Kasumi-1 (cell line): ENCODE data around the gene RANBP1.

Experiments
- DNase-seq, 2 experiments: peaks; one replicate each; lab custom pipeline; 2025; lab: John Stamatoyannopoulos, UW

RANBP1 gene

DNA sequence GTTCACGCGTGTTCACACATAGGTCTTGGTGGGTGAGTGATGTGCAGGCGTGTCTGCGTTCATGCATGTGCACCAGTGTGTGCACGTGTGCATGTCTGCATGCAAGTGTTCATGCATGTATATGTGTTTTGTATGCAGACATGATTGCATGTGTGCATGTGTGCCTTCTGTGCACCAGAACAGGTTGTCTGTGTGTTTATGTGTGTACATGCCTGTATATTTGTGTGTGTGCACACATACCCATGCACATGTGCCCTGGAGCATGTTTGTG is 20.6 kb downstream of the RANBP1 start:
- no peak for DNase-seq

DNA sequence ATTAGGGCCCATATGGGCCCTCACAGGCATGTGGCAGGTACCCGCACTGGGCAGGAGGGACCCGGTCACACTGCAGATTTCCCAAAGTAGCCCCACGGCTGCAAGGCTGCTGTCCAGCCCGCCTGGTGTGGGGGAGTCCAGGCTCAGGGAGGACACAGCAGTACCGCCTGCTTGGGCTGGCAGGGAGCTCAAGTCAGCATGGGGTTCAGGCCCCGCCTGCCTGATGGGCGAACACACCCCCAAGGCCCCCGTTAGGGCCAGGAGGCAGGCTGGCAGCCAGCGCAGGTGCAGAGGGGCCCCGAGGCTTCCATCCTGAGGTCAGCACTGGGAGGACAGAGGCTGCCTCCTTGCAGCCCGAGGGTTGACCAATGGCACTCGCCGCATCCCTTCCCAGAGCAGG is 21.2 kb downstream of the RANBP1 start:
- DNase-seq, result no peak

DNA sequence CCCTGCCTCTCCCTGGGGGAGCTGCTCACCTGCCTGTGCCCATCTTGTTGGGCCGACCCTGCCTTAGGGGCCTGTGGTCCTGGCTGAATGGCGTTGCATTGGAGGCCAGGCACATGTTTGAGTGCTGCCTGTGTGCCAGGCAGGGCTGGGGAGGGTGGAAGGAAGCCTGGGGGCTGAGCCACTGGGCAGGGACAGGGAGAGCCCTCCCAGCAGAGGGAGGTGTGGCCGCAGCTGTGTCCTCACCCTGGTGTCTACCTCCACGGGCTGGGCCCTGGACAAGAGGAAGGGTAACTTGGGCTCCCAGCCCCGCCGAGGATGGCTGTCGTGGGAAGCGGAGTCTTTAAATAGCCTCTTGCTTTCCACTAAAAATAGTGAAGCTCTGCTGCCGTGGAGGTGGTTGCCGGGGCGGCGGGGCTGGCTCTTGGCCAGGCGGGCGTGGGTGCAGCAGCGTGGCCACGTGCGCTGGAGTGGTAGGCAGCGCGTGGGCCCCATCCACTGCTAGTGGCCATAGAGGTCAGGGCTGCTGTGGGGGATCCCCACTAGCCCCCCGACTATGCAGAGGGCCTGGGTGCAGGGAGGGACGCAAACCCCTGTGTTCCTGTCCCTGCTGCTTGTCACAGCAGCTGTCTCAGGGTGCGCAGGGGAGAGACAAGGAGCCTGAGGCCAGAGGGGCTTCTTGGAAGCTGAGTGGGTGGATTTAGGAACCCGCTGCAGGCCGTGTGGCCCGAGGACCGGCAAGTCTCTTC is 21.9 kb downstream of the RANBP1 start:
- DNase-seq, result no peak

DNA sequence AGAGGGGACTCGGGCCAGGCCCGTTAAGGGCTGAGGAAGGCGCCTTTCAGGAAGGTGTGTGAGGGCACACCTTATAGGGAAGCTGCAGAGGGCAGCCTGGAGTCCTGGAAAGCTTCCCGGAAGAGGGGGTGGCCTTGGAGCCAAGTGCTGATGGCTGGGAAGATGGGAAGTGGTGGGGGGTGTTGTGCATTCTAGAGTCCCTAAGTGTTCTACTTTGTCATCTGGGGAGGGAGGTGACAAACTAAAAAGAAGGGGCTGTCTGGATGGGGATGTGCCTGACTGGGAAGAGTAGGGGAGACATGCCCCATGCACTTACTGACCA is 22.5 kb downstream of the RANBP1 start:
- no peak for DNase-seq

DNA sequence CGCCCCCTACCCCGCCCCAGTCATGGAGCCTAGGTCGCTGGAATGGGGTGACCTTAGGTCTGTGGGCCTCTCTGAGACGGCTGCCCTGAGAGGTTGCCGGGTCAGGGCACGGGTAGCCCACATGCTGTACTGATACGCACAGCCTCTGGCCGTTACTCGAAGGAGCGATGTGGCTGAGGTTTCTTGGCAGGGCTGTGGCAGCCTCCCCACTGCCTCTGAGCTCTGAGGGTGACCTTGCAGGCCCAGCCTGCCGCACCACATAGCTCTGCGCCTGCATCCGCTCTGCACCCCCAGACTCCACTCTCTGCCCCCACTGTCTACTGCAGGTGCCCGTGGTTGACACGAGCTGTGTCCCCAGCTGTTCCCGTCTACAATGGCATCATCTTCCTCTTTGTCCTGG is 23.0 kb downstream of the RANBP1 start:
- DNase-seq, result no peak

DNA sequence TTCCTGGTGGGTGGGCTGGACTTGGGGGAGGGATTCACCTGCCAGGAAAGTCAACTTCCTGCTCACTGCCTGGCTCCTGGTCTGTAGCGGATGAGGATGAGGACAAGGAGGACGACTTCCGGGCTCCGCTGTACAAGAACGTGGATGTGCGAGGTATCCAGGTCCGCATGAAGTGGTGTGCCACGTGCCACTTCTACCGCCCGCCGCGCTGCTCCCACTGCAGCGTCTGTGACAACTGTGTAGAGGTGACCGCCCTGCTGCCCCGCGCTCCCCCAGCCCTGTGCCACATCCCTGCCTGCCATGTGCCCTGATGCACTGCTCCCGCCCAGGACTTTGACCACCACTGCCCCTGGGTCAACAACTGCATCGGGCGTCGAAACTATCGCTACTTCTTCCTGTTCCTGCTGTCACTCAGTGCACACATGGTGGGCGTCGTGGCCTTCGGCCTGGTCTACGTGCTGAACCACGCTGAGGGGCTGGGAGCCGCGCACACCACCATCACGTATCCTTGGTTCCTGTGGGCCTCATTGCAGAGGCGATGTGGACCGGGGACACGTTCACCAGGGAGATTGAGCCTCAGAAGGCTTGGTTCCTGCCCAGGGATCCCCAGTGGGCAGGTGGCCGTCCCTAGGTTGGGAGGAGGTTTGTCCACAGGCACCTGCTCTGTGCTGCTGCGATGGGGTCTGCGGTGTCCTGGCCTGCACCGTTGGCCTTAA is 23.6 kb downstream of the RANBP1 start:
- DNase-seq, result no peak

DNA sequence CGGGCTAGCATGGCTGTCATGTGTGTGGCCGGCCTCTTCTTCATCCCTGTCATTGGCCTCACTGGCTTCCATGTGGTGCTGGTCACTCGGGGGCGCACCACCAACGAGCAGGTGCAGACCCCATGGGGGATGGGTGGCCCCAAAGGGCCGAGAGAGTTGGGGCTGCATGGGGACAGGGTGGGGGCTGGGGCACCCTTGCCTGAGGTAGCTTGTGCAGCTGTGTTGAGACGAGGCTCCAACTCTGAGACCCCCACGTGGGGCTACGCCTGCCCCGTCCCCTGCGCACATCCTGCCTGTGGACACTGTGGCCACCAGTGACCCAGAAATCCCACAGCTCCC is 24.2 kb downstream of the RANBP1 start:
- no peak for DNase-seq

DNA sequence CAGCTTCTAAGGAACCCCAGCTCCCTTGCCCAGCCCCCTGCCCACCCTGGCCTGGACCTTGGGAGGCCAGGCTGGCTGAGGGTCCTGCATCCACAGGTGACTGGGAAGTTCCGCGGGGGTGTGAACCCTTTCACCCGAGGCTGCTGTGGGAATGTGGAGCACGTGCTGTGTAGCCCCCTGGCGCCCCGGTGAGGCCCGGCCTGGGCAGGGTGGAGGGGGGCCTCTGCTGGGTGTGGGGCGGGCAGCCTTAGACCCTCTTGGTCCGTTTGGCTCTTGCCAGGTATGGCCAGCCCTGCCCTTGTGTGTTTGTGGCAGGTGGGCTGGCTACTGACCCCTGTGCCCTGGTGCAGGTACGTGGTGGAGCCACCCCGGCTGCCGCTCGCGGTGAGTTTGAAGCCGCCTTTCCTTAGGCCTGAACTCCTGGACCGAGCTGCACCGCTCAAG is 24.6 kb downstream of the RANBP1 start:
- no peak for DNase-seq

DNA sequence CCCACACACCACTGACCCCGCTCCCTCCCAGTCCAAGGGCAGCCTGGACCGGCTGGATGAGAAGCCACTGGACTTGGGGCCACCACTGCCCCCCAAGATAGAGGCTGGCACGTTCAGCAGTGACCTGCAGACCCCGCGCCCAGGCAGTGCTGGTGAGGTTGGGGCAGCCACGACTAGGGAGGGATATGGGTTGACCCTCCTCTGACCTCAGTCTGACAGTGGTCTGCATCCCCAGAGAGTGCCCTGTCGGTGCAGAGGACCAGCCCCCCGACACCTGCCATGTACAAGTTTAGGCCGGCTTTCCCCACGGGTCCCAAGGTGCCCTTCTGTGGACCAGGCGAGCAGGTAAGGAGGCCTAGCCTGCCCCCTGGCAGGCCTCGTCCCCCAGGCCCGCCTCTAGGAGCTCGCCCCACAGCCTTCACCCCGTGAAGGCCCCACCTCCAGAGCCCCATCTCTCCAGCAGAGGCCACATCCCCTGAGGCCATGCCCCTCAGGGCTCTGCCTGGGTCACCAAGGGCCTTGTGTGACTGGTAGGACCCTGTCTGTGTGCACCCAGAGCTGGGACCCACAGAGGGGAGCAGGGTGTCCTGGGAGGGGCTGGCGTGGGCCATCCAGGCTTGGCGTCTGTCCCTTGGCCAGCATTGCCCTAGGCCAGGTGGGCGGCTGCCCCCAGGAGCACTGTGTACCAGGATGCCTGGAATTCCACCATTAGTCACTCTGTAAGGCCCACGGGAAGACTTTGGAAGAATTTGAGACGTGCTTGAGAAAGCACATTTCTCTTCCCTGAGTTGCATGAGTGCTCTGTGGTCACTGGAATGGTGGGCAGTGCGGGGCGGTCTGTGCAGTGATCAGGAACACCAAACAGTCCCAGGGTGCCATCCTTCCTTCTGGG is 25.5 kb downstream of the RANBP1 start:
- no peak for DNase-seq

DNA sequence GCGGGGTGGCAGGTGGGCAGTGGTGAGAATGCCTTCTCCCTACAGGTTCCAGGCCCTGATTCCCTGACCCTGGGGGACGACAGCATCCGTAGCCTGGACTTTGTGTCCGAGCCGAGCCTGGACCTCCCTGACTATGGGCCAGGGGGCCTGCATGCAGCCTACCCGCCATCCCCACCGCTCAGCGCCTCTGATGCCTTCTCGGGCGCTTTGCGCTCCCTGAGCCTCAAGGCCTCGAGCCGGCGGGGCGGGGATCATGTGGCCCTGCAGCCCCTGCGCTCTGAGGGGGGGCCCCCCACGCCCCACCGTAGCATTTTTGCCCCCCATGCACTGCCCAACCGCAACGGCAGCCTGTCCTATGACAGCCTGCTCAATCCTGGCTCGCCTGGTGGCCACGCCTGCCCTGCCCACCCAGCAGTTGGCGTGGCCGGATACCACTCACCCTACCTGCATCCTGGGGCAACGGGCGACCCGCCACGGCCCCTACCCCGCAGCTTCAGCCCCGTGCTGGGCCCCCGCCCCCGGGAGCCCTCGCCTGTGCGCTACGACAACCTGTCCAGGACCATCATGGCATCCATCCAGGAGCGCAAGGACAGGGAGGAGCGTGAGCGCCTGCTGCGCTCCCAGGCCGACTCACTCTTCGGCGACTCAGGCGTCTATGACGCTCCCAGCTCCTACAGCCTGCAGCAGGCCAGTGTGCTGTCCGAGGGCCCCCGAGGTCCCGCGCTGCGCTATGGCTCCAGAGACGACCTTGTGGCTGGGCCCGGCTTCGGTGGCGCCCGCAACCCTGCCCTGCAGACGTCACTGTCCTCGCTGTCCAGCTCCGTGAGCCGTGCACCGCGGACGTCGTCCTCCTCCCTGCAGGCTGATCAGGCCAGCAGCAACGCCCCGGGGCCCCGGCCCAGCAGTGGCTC is 27.1 kb downstream of the RANBP1 start:
- DNase-seq, result no peak

DNA sequence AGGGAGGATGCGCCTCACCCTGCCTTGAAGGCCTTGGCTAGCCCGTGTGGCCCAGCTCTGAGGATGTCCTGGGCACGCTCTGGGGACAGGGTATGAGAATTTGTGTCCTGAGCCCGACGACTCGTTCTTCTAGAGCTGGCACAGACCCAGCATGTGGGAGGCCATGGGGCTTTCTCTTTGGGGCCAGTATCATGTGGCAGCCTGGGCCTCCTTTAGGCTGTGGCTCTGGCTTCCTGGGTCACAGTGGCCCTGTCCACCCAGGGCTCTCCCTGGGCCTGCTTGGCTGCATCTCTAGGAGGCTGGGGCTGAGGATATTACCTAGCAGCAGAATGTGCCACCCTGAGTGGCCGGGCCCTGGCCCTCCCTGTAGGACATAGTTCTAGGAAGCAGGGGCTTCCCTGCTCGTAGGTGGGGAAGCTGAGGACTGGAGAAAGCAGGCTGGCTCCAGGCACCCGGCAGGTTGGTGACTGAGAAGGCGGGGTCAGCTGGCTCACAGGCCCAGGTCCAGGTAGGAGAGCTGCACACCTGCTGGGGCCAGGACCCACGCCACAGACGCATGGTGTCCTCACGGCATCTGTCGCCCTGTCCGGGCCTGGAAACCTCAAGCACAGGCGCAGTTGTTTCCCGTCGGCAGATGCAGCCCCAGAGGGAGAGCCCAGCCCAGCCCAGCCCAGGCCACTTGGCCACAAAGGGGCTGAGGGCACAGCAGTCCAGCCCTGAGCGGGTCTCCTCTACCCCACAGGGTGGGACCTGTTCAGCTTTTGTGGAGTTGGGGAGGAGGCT is 28.2 kb downstream of the RANBP1 start:
- no peak for DNase-seq

DNA sequence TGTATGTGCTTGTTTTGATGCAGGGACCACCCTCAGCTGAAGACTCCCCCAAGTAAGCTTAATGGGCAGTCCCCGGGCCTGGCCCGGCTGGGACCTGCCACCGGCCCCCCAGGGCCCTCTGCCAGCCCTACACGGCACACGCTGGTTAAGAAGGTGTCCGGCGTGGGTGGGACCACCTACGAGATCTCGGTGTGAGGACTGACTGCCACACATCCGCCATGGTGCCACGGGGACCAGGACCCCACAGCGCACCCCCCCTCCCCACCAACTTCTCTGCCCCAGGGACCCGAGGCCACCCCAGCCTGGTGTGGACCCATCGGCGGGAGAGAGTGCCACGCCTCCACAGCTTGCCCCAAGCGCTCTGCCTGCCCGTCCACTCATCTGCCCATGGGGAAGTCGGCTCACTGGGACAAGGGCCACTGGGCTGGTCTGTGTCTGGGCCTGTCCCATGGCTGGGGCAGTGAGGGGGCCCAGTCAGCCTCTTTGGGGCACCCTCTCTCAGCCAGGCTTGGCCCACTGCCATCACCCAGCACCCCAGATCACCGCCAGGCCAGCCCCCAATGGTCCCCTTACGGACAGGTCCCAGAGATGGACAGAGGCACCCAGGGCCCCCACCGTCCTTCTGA is 29.4 kb downstream of the RANBP1 start:
- DNase-seq, result no peak

DNA sequence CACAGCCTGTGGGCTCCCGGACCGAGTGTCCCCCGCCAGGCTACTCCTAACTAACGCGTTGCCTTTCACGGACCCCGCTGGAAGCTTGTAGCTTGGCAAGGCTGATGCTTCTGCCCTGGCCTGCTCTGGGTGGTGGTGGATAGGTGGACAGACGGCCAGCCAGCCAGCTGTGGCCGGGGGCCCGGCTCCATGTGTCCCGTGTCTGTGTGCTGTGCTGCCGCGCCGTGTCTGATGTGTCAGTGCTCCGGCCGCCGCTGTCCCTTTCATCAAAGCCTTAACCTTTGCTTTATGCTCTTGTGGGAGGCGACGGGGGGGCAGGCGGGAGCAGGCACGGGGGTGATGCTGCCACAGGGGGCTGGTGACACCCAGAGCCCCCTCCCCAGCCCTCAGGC is 29.9 kb downstream of the RANBP1 start:
- DNase-seq, result no peak

DNA sequence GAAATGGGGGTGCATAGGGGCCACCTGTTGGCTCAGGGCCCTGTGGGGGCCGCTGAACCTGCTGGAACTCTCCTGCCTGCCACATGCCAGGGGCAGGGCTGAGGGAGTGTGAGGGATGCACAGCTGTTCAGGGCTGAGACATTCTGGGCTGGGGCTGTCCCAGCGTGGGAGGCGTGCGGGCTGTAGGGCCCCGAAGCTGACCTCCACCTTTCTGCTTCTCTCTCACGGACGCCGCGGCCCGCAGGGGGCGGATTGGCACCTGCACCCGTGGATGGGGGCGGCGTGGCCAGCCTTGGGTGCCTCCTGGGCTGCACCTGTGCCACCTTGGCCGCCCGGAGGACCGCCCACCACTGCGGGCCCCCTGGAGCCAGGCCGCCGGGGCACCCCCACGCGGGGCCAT is 30.9 kb downstream of the RANBP1 start:
- no peak for DNase-seq

DNA sequence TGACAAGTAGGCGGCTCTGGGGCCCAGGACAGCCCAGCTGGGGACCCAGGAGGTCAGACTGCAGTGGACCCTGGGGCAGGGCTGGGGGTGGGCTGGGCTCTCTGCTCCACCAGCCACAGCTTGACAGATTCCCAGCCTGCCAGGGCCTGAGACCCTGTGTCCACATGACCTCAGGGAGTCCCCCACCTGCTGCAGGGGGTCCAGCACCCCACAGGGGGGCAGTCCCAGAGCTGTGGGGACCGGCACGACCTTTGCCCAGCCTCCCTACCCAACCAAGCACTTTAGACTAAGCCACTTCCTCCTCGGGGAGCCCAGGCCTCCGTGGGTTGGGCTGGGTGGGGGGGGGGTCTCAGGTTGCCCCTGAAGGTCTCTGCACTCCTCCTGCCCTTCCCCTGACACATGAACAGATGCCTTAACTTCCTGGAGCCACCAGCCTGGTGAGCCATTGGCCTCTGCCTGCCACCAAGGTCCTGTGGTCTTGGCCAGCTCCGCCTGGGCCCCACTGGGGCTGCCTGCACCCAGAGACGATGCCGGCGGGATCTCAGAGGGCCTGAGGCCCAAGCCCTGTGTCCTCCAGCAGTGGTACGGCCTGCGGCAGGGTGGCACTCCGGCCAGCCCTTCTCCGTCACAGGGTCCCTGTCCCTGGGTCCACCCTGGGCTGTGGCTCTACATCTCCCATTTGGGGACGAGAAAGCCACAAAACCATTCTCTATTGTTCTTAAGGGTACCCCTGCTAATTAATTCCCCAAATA is 31.5 kb downstream of the RANBP1 start:
- peak in 1 of 2 experiments; percentile 21 for DNase-seq

DNA sequence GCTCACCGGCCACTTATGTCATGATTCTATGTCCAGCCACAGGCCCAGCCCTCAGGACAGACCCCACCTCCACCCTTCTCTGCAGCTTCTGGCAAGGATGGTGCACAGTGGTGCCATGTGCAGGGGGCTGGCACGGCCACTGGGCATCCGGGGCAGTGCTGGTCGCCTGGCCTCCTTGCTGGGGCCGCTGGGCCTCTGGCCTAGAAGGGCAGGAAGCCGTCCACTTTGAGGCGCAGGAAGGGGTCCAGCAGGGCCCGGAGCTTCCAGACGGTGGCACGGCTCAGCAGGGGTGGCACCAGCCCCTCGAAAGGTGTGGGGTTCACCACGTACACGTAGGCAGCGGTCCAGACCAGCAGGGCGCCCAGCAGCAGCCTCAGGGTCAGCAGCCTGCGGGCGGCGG is 32.5 kb downstream of the RANBP1 start:
- DNase-seq, result no peak

DNA sequence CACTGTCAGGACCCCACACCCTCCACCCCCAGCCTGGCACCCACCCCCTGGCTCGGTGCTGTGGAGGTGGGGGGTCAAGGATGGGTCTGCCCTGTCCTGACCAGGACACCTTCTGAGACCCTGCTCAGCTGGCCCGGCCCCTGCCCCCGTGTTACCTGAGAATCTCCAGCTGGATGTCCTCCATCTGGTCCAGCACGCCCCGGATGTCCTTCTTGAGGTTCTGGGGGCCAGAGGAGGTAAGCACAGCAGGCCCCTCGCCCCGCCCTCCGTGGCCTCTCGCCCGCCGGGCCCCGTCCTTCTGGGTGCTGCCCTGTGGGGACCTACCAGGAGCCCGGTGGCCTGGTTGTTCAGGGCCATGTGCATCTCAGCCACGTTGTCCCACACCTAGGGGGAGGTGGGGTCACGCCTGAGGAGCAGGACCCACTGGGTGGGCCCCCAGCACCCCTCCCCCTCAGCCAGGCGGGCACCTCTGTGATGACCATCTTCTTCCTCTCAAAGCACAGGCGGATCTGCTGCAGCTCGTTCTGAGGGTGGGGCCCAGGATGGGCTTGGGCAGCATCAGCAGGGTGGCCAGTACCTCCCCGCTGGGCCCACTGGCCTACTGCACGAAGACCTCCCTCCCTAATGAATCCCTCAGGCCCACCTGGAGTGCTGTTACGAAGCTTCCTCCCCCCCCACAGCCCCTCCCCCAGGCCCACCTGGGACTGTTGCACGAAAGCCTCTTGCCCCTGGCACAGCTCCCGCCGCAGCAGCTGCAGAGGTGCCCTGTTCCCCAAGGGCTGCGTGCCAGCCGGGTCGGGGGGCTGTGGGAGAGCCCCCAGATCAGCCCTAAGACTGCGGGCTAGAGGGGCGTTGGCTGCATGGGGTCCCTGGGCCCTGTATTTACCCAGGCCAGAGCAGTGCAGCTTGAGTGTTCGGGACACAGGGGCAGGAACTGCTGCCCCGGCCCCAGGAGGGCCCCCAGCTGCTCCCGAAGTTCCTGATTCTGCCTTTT is 33.6 kb downstream of the RANBP1 start:
- DNase-seq, result no peak

DNA sequence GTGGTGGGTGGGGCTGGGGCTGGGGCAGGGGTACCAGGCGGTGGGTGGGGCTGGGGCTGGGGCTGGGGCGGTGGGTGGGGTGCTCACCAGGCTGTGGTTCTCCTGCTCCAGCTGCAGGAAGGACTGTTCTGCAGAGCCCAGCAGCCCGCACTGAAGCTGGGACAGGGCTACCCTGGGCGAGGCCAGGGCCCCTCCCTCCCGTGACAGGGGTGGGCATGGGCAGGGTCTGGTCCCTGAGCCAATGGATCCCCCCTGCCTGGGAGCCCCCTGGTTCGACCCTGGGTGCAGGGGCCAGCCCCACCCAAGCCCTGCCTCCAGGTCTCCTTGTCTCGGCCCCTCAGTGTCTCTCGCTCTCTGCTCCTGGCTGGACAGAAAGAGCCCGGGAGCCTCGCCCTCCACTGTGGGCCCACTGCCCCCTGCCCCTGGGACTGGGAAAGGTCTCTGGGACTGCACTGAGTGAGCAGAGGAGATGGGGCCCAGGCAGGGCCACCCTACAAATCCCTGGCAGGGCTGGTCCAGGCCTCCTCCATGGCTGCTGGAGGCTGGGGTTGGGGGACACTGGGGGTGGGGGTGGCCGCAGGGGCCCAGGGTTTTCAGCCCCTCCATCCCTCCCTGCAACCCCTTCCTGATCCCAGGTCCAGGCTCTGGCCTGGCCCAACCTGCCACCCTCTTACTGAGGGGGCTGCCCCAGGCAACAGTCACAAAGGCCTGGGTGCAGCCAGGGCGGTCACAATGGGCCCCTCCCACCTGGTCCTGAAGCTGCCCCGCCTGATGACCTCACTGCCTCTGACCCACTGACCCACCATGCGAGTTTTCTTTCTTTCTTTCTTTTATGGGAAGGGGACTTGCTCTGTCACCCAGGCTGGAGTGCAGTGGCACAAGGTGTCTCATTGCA is 34.7 kb downstream of the RANBP1 start, which contains the start of gene CCDC188:
Gene CCDC188 (minus strand): TSS at position 675 of the 895 bp plus-strand sequence. CDS start 69 bp downstream, at position 606.
- DNase-seq, result no peak
